Measurements from ENCODE around the gene MRPS10. TPM values are rescaled to one million over a fixed set of nuclear protein-coding genes. Genes with fewer than 3 reads are reported as not detected.

The MRPS10 gene
- total RNA-seq, 1 experiment from 2014 or later, result 62.1 TPM

DNA sequence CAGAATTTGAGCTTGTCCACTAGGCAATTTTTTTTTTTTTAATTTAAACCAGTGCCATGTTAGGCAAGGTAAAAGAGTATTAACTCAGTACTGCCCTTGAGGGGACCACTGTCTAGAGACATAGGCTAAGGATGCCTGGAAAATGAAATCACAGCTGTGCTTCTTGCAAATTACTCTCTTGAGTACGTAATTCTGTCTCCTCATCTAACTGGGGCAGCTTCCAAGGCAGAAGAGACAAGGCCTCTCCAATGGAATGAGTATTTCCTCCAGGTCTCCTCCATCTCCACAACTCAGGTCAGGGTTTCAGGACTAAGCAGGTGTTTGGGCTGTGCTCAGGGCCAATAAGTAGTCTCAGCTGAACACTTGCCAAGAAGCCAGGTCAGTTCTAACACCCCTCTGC is 33.8 kb upstream of the MRPS10 start (continued):
- TF ChIP-seq, protein P1, sequence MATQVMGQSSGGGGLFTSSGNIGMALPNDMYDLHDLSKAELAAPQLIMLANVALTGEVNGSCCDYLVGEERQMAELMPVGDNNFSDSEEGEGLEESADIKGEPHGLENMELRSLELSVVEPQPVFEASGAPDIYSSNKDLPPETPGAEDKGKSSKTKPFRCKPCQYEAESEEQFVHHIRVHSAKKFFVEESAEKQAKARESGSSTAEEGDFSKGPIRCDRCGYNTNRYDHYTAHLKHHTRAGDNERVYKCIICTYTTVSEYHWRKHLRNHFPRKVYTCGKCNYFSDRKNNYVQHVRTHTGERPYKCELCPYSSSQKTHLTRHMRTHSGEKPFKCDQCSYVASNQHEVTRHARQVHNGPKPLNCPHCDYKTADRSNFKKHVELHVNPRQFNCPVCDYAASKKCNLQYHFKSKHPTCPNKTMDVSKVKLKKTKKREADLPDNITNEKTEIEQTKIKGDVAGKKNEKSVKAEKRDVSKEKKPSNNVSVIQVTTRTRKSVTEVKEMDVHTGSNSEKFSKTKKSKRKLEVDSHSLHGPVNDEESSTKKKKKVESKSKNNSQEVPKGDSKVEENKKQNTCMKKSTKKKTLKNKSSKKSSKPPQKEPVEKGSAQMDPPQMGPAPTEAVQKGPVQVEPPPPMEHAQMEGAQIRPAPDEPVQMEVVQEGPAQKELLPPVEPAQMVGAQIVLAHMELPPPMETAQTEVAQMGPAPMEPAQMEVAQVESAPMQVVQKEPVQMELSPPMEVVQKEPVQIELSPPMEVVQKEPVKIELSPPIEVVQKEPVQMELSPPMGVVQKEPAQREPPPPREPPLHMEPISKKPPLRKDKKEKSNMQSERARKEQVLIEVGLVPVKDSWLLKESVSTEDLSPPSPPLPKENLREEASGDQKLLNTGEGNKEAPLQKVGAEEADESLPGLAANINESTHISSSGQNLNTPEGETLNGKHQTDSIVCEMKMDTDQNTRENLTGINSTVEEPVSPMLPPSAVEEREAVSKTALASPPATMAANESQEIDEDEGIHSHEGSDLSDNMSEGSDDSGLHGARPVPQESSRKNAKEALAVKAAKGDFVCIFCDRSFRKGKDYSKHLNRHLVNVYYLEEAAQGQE (IDR thresholded peaks at IDR 0.05; ENCODE audit: low read depth), result no peak
- TF ChIP-seq EZH2phosphoT487 (IDR thresholded peaks at IDR 0.05; ENCODE audit: borderline replicate concordance), result no peak
- TF ChIP-seq JUND (IDR thresholded peaks at IDR 0.05), result no peak
- TF ChIP-seq, protein P2, sequence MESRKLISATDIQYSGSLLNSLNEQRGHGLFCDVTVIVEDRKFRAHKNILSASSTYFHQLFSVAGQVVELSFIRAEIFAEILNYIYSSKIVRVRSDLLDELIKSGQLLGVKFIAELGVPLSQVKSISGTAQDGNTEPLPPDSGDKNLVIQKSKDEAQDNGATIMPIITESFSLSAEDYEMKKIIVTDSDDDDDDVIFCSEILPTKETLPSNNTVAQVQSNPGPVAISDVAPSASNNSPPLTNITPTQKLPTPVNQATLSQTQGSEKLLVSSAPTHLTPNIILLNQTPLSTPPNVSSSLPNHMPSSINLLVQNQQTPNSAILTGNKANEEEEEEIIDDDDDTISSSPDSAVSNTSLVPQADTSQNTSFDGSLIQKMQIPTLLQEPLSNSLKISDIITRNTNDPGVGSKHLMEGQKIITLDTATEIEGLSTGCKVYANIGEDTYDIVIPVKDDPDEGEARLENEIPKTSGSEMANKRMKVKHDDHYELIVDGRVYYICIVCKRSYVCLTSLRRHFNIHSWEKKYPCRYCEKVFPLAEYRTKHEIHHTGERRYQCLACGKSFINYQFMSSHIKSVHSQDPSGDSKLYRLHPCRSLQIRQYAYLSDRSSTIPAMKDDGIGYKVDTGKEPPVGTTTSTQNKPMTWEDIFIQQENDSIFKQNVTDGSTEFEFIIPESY (IDR thresholded peaks at IDR 0.05; ENCODE audit: extremely low read depth, insufficient replicate concordance, low read length), result no peak
- TF ChIP-seq EZH2 (IDR thresholded peaks at IDR 0.05), result no peak
- no peak for TF ChIP-seq ELF1 (IDR thresholded peaks at IDR 0.05; ENCODE audit: borderline replicate concordance, low read depth)
- TF ChIP-seq CEBPB (IDR thresholded peaks at IDR 0.05; ENCODE audit: low read depth), result no peak
- TF ChIP-seq, protein P3, sequence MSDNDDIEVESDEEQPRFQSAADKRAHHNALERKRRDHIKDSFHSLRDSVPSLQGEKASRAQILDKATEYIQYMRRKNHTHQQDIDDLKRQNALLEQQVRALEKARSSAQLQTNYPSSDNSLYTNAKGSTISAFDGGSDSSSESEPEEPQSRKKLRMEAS (IDR thresholded peaks at IDR 0.05), result no peak
